Nucleus accumbens (tissue), 56 donors: ENCODE results near the gene TUBA3C.
"Not testable (repeated sequence)": the region's sequence is repeated elsewhere in the genome, so short reads cannot be mapped to it uniquely, and the experiment has no call there.

Experiments
- DNase-seq, 56 donors: peaks; one replicate each; lab custom pipeline; 2025; lab: John Stamatoyannopoulos, UW

TUBA3C gene

GRCh38 chr13:19181621-19182485, at the start of gene TUBA3C:
TSS of gene TUBA3C (minus strand) at chr13:19181824. CDS start at chr13:19181747, 77 bp downstream.
- DNase-seq, result no peak

DNA sequence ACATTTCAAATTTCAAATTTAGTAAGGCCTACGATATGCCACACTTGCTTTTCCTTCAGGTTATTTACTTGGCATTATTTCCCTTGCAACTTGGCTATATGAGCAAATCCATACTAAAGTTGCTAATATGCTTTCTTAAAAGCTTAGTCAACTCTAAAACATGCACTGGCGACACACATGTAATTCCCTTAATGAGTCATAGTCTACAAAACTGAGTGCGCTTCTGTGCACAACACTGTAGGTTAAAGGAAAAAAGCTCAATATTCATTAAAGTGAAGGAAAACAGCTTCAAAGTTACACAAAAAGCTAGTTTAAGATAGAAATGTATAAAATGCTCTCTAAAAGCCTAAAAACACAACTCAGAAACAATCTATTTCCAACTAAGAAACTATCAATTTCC, 25.8 kb upstream of the TUBA3C start:
- DNase-seq, result not testable (repeated sequence)

DNA sequence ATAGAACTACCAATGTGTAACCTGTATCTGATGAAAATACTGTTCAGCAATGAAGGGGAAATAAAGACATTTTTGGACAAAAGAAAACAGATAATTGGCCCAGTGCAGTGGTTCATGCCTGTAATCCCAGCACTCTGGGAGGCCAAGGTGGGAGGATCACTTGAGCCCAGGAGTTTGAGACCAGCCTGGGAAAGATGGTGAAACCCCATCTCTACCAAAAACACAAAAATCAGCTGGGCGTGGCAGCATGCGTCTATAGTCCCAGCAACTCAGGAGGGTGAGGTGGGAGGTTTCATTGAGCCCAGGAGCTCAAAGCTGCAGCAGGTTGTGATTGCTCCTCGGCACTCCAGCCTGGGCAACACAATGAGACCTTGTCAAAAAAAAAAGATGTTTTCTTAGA, 11.0 kb upstream of the TUBA3C start:
- not testable (repeated sequence) for DNase-seq

DNA sequence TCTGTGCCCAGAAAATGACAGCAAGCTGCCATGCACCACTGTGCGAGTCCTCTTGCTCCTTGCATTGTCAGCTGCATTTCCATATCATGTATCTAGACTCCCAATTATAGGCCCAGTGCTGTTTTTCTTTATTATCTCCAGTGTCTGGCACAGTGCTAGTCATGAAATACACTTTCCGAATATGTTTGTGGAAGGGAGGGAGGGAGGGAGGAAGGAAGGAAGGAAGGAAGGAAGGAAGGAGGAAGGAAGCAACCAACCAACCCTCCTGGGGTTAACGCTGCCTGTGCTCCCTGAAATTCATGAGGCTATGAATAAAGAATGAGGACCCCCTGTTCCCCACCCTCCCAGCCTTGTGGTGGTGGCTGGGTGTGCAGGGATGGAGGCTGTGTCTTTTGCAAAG, 8.3 kb upstream of the TUBA3C start:
- DNase-seq, result not testable (repeated sequence)

DNA sequence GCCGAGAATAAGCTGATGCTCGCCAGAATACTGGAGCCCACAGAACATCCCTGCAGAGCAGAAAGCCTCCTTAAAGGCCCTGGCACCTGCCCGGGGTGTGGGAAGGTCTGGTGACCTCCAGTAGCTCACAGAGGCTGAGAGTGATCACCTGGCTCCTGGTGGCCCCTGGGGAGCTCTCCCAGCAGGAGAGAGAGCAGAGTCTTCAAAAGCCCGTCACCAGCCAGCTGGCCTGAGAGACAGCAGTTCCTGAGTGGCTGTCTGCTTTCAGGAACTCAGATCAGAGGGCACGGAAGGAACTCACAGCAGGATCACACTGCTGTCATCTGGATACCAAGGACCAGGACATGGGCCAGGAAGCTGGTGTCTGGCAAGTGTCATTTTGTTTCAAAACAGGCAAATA, 7.7 kb upstream of the TUBA3C start:
- DNase-seq, result not testable (repeated sequence)

DNA sequence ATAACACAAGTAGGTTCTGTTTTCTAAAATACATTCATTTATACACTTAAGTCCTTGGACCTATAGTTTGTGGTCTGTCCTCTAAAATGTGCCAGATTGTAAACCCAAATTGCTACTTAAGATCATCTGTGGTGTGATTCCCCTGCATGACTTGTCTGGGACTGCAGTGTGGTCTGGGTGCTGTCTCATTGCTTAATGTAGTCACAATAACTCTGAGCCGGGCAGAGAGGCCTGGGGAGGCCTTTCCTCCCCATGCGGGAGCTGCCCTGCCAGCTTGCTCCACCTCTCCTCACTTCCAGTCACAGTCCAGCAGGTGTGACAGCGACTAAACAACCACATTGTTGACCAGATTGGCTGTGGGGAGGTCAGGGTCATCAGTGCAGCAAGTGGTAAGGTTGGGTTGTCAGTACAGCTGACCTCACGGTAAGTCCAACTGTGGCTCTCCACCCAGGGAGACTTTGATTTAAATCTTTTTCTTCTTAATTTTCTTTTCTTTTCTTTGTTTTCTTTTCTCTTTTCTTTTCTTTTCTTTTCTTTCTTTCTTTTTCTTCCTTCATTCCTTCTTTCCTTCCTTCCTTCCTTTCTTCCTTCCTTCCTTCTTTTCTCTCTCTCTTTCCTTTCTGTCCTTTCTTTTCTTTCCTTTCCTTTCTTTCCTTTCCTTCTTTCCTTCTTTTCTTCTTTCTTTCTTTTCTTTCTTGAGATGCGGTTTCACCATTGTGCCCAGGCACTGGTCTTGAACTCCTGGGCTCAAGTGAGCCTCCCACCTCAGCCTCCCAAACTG, 4.4 kb upstream of the TUBA3C start:
- no peak for DNase-seq

GRCh38 chr13:19185086-19185864, 3.7 kb upstream of the TUBA3C start:
- no peak for DNase-seq

- no peak for DNase-seq
Measured at GRCh38 chr13:19184176-19184575, 2.6 kb upstream of the TUBA3C start.

GRCh38 chr13:19183676-19184075, 2.1 kb upstream of the TUBA3C start:
- DNase-seq, result no peak

- DNase-seq, result no peak
Measured at GRCh38 chr13:19182536-19182935, 912 bp upstream of the TUBA3C start.

DNA sequence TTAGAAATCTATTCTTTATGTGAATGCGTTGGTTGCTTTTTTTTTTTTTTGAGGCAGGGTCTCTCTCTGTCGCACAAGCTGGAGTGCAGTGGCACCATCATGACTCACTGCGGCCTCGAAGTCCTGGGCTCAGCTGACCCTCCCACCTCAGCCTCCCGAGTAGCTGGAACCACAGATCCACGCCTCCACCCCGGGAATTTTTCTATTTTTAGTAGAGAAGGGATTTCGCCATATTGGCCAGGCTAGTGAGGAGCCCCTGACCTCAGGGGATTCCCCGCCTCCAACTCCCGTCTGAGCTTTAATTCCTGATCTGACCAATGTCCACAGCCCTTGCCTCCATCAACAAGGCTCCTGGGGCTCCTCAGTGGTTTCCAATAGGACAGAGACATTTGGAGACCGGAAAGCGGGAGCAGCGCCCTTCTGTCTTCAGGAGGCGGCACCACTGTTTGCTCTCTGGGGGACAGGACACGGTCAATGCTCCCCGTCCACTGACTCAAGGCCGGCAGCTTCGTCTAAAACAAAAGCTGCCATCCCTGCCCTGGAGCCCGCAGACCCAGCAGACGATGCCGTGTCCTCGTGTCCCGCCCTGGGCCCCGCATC, 503 bp downstream of the TUBA3C start:
- DNase-seq, result no peak

- no peak for DNase-seq
Measured at GRCh38 chr13:19179916-19180315, 1.7 kb downstream of the TUBA3C start.

DNA sequence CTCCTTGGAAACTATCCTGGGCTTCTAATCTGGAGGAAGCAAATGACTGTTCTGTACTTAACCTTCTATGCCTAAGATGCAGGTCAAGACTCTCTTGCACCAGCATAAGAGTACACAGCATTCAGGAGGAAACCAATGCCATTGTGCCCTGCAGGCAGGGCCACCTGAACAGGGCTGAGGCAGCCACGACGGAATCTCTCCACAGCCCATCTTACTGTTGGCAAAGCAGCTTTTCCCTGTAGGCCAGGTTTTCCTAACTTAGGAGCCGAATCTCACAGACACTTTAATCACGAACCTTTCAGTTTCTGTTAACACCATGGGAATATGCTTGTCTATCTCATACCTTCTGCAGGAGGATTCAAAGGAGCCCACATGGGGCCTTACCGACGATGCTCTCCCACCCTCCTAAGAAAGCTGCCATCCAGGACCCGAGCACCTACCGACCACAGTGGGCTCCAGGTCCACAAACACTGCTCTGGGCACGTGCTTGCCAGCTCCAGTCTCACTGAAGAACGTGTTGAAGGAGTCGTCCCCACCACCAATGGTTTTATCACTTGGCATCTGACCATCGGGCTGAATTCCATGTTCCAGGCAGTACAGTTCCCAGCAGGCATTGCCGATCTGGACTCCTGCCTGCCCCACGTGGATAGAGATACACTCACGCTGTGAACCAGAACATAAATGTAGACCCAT, 2.6 kb downstream of the TUBA3C start:
- no peak for DNase-seq

DNA sequence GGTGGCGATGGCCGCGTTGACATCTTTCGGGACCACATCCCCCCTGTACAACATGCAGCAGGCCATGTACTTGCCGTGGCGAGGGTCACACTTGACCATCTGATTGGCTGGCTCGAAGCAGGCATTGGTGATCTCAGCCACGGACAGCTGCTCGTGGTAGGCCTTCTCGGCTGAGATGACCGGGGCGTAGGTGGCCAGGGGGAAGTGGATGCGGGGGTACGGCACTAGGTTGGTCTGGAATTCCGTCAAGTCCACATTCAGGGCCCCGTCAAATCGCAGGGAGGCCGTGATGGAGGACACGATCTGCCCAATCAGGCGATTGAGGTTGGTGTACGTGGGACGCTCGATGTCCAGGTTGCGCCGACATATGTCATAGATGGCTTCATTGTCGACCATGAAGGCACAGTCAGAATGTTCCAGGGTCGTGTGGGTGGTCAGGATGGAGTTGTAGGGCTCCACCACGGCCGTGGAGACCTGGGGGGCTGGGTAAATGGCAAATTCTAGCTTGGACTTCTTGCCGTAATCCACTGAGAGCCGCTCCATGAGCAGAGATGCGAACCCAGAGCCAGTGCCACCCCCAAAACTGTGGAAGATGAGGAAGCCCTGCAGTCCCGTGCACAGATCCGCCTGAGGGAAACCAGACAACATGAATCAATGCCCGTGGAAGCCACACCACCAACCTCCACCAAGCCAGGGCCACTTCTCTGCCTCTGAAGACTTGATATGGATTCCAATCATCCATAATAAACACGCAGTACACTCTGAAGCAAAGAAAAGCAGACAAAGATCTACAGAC, 4.4 kb downstream of the TUBA3C start:
- DNase-seq, result not testable (repeated sequence)

- no peak for DNase-seq
Measured at GRCh38 chr13:19173752-19174151, 7.9 kb downstream of the TUBA3C start.

DNA sequence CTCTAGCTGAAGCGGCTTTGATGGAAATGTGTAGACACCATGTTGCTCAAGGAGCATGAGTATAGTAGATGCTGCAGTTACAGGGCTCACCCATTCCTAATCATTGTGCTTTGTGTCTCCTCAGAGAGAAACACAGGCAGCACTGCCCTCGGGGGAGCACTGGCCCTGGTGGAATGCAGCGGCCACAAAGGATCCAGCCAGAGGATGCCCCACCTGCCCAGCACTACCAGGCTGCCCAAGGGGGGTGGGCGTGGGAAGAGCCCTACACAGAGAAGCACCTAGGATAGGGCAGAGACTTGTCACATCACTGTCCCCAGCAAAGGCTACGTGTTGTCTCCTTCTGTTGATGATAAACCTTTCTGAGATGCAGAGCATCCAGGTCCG, 9.0 kb downstream of the TUBA3C start:
- no peak for DNase-seq

DNA sequence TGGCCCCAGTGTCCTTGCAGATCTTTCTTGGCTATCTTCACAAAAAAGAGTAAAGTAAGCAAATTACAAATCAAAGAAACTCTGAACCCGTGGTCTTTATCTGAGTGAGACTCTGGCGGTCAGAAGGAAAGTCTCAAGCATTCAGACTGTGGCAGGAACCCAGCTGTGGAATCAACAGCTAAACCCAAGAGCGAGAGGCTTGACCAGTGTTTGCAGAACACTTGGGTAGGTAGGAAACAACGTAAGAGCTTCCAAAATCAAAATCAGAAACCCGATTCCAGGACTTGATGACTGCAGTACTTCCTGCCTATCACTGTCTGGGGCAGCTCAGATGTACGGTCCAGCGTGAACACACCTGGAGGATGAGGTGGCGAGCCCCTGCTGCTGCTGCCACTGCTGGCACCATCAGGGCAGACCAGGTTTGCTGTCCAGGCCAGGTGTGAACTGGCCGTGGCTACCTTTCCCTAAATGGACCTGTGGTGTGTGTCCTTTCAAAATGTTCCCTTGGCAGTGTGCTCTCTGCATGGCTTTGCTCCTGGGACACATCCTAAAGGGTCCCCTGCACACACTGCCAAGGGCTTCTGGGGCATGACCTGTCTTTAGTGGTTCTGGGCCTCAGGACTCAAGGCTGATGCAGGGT, 9.5 kb downstream of the TUBA3C start:
- DNase-seq, result no peak

- DNase-seq, result no peak
Measured at GRCh38 chr13:19171563-19171962, 10.1 kb downstream of the TUBA3C start.

DNA sequence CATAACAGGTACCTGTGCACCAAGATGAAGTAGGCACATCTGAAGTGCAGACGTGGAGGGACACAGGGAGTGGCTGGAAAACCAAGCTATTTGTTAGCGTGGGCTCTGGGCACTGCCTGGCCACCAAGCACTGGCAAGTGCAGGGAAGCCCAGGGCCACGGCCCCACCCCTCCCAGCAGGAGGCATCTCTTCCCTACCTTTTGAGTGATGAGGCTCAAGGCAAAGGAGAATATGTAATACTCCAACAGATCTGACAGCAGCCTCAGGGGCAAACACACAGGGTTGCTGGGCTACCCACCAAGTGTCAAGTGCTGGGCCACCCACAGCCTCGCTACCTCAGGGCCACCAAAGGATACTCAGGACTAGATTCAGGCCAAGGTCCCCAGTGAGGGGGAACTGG, 11.6 kb downstream of the TUBA3C start:
- DNase-seq, result no peak
